Endothelial cell of umbilical vein (primary cell): ENCODE data around the gene EEF1A1.

Source experiments
- CTCF ChIP-seq, 2 donors: IDR thresholded peaks; 1 replicate in 1 of 2; 2 replicates in 1 of 2; pipeline ENCODE4 v1.5.1; 2011; ENCODE audit warnings: low read length in 2 of 2, mild to moderate bottlenecking in 2 of 2, moderate library complexity in 2 of 2, control low read depth in 1 of 2, inconsistent platforms in 1 of 2, low read depth in 1 of 2; ENCODE audit not compliant: insufficient read depth in 1 of 2; ENCODE audit errors: extremely low read depth in 1 of 2
- EZH2 ChIP-seq: IDR thresholded peaks from 2 replicates; pipeline ENCODE4 v1.6.1; 2012; ENCODE audit warnings: borderline replicate concordance, low read depth, mild to moderate bottlenecking, moderate library complexity, low read length, inconsistent platforms; ENCODE audit not compliant: severe bottlenecking
- FOS ChIP-seq: IDR thresholded peaks from 2 replicates; pipeline ENCODE4 v1.6.1; 2011; ENCODE audit warnings: mild to moderate bottlenecking, low read length, moderate library complexity, borderline replicate concordance; ENCODE audit not compliant: insufficient read depth
- GATA2 ChIP-seq: IDR thresholded peaks from 2 replicates; pipeline ENCODE4 v1.7.0; 2011; ENCODE audit warnings: low read depth, mild to moderate bottlenecking, moderate library complexity, mixed read lengths, low read length; ENCODE audit not compliant: insufficient read length, insufficient read depth
- JUN ChIP-seq: IDR thresholded peaks from 2 replicates; pipeline ENCODE4 v1.6.1; 2011; ENCODE audit warnings: borderline replicate concordance, low read depth; ENCODE audit not compliant: insufficient read length, insufficient read depth
- MAX ChIP-seq: IDR thresholded peaks from 2 replicates; pipeline ENCODE4 v1.6.1; 2011; ENCODE audit not compliant: insufficient read depth, insufficient read length
- MYC ChIP-seq: IDR thresholded peaks from one replicate; pipeline ENCODE4 v1.6.1; 2011; ENCODE audit warnings: mild to moderate bottlenecking, low read depth, low read length
- POLR2A ChIP-seq: IDR thresholded peaks from 2 replicates; pipeline ENCODE4 v1.6.1; 2012; ENCODE audit warnings: low read depth, mild to moderate bottlenecking, control low read depth, low read length
- POLR2AphosphoS5 ChIP-seq: IDR thresholded peaks from 2 replicates; pipeline ENCODE4 v1.6.1; 2012; ENCODE audit warnings: low read depth, mild to moderate bottlenecking, control low read depth, low read length, moderate library complexity; ENCODE audit not compliant: insufficient read depth

DNA sequence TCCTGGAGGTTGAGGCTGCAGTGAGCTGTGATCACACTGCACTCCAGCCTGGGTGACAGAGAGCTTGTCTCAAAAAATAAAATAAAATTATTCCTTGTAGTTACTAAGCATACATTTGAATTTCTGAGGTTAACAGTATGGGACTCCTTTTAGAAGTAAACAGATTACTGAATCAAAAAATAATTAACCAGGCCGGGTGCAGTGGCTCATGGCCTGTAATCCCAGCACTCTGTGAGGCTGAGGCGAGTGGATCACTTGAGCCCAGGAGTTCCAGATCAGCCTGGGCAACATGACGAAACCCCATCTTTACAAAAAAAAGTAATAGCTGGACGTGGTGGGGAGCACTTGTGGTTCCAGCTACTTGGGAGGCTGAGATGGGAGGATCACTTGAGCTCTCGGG is 22.1 kb upstream of the EEF1A1 start:
- TF ChIP-seq CTCF (IDR thresholded peaks at IDR 0.05; ENCODE audit: extremely low read depth in 1 of 2, insufficient read depth in 1 of 2, low read depth in 1 of 2, low read length in 2 of 2): no peak
- no peak for TF ChIP-seq POLR2AphosphoS5
- no peak for TF ChIP-seq POLR2A
- no peak for TF ChIP-seq MYC
- TF ChIP-seq MAX: no peak
- no peak for TF ChIP-seq JUN
- TF ChIP-seq FOS: no peak
- TF ChIP-seq GATA2: no peak
- no peak for TF ChIP-seq EZH2
